KOPT-K1 (cell line): ENCODE results near the gene LIMS1.
"Not testable (repeated sequence)": the region's sequence is repeated elsewhere in the genome, so short reads cannot be mapped to it uniquely, and the experiment has no call there.

Experiments
- H3K27ac ChIP-seq: fragments of 200-600 bp; sonication (generic); 2 replicates; pipeline ENCODE4 v1.5.1; 2016; ENCODE audit warnings: antibody characterized with exemption, mild to moderate bottlenecking, low read depth, low read length; ENCODE audit not compliant: poor library complexity, severe bottlenecking
- H3K36me3 ChIP-seq: fragments of 200-600 bp; sonication (generic); 2 replicates; pipeline ENCODE4 v1.5.1; 2017; ENCODE audit warnings: antibody characterized with exemption, mild to moderate bottlenecking, low read length, moderate library complexity; ENCODE audit not compliant: insufficient read depth
- H3K9me3 ChIP-seq: fragments of 200-600 bp; sonication (generic); 2 replicates; pipeline ENCODE4 v1.5.1; 2017; ENCODE audit warnings: antibody characterized with exemption, low read length, mild to moderate bottlenecking; ENCODE audit not compliant: insufficient read depth, poor library complexity, severe bottlenecking

LIMS1 gene

GRCh38 chr2:108589372-108589771 lies 55.1 kb downstream of the LIMS1 start:
- H3K9me3 ChIP-seq: no peaks in the 10 kb centered on the region
- no peak overlapping the region for H3K27ac ChIP-seq
- H3K36me3 ChIP-seq: no peaks in the 10 kb centered on the region

GRCh38 chr2:108589781-108590180 lies 55.5 kb downstream of the LIMS1 start:
- Histone ChIP-seq H3K36me3 (no peaks in the 10 kb centered on the region), H3K27ac (no peak overlapping the region)

GRCh38 chr2:108591163-108591562 lies 56.9 kb downstream of the LIMS1 start:
- Histone ChIP-seq H3K27ac (no peak overlapping the region), H3K9me3 (no peaks in the 10 kb centered on the region), H3K36me3 (no peaks in the 10 kb centered on the region)

More at GRCh38 chr2:108589781-108590180, 55.5 kb downstream of the LIMS1 start:
- H3K9me3 ChIP-seq: no peaks in the 10 kb centered on the region

- no peaks in the 10 kb centered on the region for H3K36me3 ChIP-seq
- H3K27ac ChIP-seq: no peak overlapping the region
- H3K9me3 ChIP-seq: no peaks in the 10 kb centered on the region
These were observed 59.4 kb downstream of the LIMS1 start for GRCh38 chr2:108593547-108594098.

- H3K36me3 ChIP-seq: no peaks in the 10 kb centered on the region
- no peak overlapping the region for H3K27ac ChIP-seq
- H3K9me3 ChIP-seq: no peaks in the 10 kb centered on the region
These were observed 60.1 kb downstream of the LIMS1 start for GRCh38 chr2:108594132-108594981.

- Histone ChIP-seq H3K27ac (no peak overlapping the region), H3K36me3 (no peaks in the 10 kb centered on the region), H3K9me3 (no peaks in the 10 kb centered on the region)
These were observed 60.8 kb downstream of the LIMS1 start for GRCh38 chr2:108594982-108595464.

- not testable (repeated sequence) for H3K9me3 ChIP-seq, H3K27ac ChIP-seq, H3K36me3 ChIP-seq
These were observed 61.5 kb downstream of the LIMS1 start for GRCh38 chr2:108595771-108596170.

- not testable (repeated sequence) for H3K27ac ChIP-seq, H3K9me3 ChIP-seq, H3K36me3 ChIP-seq
These were observed 63.0 kb downstream of the LIMS1 start for GRCh38 chr2:108597105-108597744.

GRCh38 chr2:108601199-108601598 lies 66.9 kb downstream of the LIMS1 start:
- H3K36me3 ChIP-seq, H3K27ac ChIP-seq, H3K9me3 ChIP-seq: not testable (repeated sequence)

GRCh38 chr2:108602422-108602821 lies 68.2 kb downstream of the LIMS1 start:
- Histone ChIP-seq H3K36me3 (no peaks in the 10 kb centered on the region), H3K27ac (no peak overlapping the region), H3K9me3 (no peaks in the 10 kb centered on the region)

GRCh38 chr2:108604196-108604595 lies 69.9 kb downstream of the LIMS1 start:
- no peak overlapping the region for H3K27ac ChIP-seq
- H3K9me3 ChIP-seq: no peaks in the 10 kb centered on the region
- H3K36me3 ChIP-seq: no peaks in the 10 kb centered on the region

GRCh38 chr2:108605947-108606346 lies 71.7 kb downstream of the LIMS1 start:
- Histone ChIP-seq H3K36me3 (no peaks in the 10 kb centered on the region), H3K27ac (no peak overlapping the region), H3K9me3 (no peaks in the 10 kb centered on the region)

GRCh38 chr2:108607706-108608301 lies 73.5 kb downstream of the LIMS1 start:
- Histone ChIP-seq H3K9me3 (no peaks in the 10 kb centered on the region), H3K36me3 (no peaks in the 10 kb centered on the region), H3K27ac (no peak overlapping the region)

GRCh38 chr2:108611021-108611420 lies 76.8 kb downstream of the LIMS1 start:
- H3K9me3 ChIP-seq: no peaks in the 10 kb centered on the region
- no peaks in the 10 kb centered on the region for H3K36me3 ChIP-seq
- H3K27ac ChIP-seq: no peak overlapping the region

- Histone ChIP-seq H3K36me3 (no peaks in the 10 kb centered on the region), H3K27ac (no peak overlapping the region), H3K9me3 (no peaks in the 10 kb centered on the region)
These were observed 77.9 kb downstream of the LIMS1 start for GRCh38 chr2:108612153-108612513.
